ENCODE results near the gene CDH23. TPM values are rescaled to one million over a fixed set of nuclear protein-coding genes. Genes with fewer than 3 reads are reported as not detected.

Gene CDH23
- total and polyA plus RNA-seq, 2 donors from 2014 or later: 1.1 to 6.4 TPM

DNA sequence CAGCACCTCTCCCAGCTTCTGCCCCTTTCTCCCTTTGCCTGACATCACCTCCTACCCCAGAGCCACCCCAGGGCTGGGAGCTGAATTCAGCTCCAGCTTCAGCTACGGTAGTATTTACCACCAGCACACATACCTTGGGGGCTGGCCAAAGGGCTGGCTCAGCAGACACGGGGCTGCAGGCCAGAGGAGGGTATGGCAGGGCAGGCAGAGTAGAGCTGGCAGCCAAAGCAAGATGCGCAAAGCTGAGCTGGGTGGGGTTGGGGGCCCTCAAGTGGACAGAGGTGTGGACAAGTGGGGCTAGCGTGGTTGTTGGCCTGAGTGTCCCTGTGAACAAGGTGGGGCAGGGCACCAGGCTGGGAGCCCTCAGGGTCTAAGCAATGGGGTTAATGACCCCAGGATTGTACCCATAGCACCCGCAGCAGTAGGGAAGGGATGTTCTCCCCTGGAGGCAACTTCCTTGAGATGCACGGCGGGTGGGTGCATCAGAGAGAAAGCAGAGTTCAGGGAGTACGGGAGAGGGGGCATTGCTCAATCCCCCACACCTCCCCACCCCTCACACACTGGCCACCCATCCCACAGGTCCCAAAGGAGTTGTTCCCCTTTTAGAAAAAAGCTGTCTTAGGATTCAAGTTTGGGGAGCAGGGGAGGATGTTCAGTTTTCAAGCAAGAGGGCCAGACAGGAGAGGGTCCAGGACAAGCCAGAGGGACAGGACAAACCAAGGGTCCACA lies 368.6 kb downstream of the CDH23 start:
- Histone ChIP-seq H3K27ac (ENCODE audit: low read depth in 2 of 2, low read length in 2 of 2) (peak overlapping the region in 1 of 2 donors; percentile 89), H3K9me3 (ENCODE audit: control insufficient read depth in 2 of 3, insufficient read depth in 1 of 3, low read length in 3 of 3) (no peaks in the 10 kb centered on the region), H3K9ac (ENCODE audit: low read length in 3 of 3) (no peak overlapping the region), H3K36me3 (ENCODE audit: control insufficient read depth in 2 of 3, insufficient read depth in 3 of 3, low read length in 3 of 3) (no peaks in the 10 kb centered on the region), H3K4me3 (ENCODE audit: low read length in 3 of 3) (no peak overlapping the region), H3K4me1 (ENCODE audit: control insufficient read depth in 2 of 3, insufficient read depth in 2 of 3, low read depth in 1 of 3, low read length in 3 of 3) (peaks cover 0 to 57% (median 14%) of the 10 kb centered on the region in 3 donors), H3K27me3 (ENCODE audit: control insufficient read depth, insufficient read depth, low read length) (no peaks in the 10 kb centered on the region)
- intact Hi-C loops (cut with DNase I): no loop called here
- FAIRE-seq (no peak), DNase-seq (no peak)
- no peak for TF ChIP-seq CTCF (IDR thresholded peaks at IDR 0.05; ENCODE audit: borderline replicate concordance, extremely low read depth, insufficient read depth)

GRCh38 chr10:71765906-71766716 lies 369.4 kb downstream of the CDH23 start:
- no peak overlapping the region for H3K9ac ChIP-seq (ENCODE audit: low read length in 3 of 3)
- no peak for FAIRE-seq
- intact Hi-C loops (cut with DNase I): no loop called here

DNA sequence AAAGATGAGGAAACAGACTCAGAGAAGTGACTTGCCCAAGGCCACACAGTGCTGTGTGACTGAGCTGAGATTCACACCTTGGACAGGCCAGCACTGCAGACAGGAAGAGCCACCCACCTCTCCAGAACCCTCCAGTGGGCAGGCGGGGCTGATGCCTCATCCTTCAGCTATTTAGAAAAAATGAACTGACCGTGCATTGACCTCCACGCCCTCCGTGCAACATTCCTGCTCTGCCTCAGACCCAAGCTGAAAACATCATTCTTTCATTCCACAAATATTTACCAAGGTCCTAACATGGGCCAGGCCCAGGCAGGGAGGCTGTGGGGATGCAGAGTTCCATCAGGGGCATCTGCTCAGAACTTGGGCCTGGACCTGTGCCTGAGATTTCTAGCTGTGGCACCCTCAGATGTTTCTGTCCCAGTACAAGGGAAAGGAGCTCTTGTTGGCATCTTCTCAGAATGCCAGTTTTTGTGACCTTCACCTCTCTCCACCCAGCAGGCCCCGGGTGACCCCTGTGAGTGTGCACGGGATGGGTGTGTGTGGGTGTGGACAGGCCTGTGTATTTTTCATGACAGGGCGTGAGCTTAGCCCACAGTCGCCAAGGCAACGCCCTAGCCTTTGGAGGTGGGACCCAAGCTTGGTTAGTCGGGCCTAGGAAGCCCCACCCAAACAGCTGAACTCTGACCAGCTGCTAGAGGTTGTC lies 370.1 kb downstream of the CDH23 start:
- Histone ChIP-seq H3K9me3 (ENCODE audit: control insufficient read depth in 2 of 3, insufficient read depth in 1 of 3, low read length in 3 of 3) (no peaks in the 10 kb centered on the region), H3K4me3 (ENCODE audit: low read length in 3 of 3) (no peak overlapping the region), H3K27me3 (ENCODE audit: control insufficient read depth, insufficient read depth, low read length) (no peaks in the 10 kb centered on the region), H3K36me3 (ENCODE audit: control insufficient read depth in 2 of 3, insufficient read depth in 3 of 3, low read length in 3 of 3) (no peaks in the 10 kb centered on the region), H3K27ac (ENCODE audit: low read depth in 2 of 2, low read length in 2 of 2) (peak overlapping the region; percentile 79 to 89), H3K9ac (ENCODE audit: low read length in 3 of 3) (no peak overlapping the region), H3K4me1 (ENCODE audit: control insufficient read depth in 2 of 3, insufficient read depth in 2 of 3, low read depth in 1 of 3, low read length in 3 of 3) (peaks cover 0 to 57% (median 14%) of the 10 kb centered on the region in 3 donors)
- no peak for TF ChIP-seq CTCF (IDR thresholded peaks at IDR 0.05; ENCODE audit: borderline replicate concordance, extremely low read depth, insufficient read depth)
- no peak for FAIRE-seq
- intact Hi-C loops (cut with DNase I): no loop called here
- DNase-seq: peak in 4 of 5 donors; percentile 49 to 94 (median 66)

More at GRCh38 chr10:71765906-71766716, 369.4 kb downstream of the CDH23 start:
- Histone ChIP-seq H3K4me3 (ENCODE audit: low read length in 3 of 3) (no peak overlapping the region), H3K9me3 (ENCODE audit: control insufficient read depth in 2 of 3, insufficient read depth in 1 of 3, low read length in 3 of 3) (no peaks in the 10 kb centered on the region), H3K36me3 (ENCODE audit: control insufficient read depth in 2 of 3, insufficient read depth in 3 of 3, low read length in 3 of 3) (no peaks in the 10 kb centered on the region), H3K4me1 (ENCODE audit: control insufficient read depth in 2 of 3, insufficient read depth in 2 of 3, low read depth in 1 of 3, low read length in 3 of 3) (peaks cover 0 to 61% (median 14%) of the 10 kb centered on the region in 3 donors), H3K27me3 (ENCODE audit: control insufficient read depth, insufficient read depth, low read length) (no peaks in the 10 kb centered on the region), H3K27ac (ENCODE audit: low read depth in 2 of 2, low read length in 2 of 2) (peak overlapping the region; percentile 79 to 89)
- peak in 1 of 5 donors; percentile 85 for DNase-seq
- TF ChIP-seq CTCF (IDR thresholded peaks at IDR 0.05; ENCODE audit: borderline replicate concordance, extremely low read depth, insufficient read depth): no peak

Measured in kidney (tissue), 14 donors.